ENCODE measurements around the gene NUP85.

NUP85 gene

GRCh38 chr17:75207760-75208159 is 2.3 kb downstream of the NUP85 start:
- Histone ChIP-seq H3K36me3 (ENCODE audit: insufficient read depth, low read length) (peaks cover 25% of the 10 kb centered on the region), H3K9me3 (replicated peaks; ENCODE audit: low read length) (no peaks in the 10 kb centered on the region), H3K4me2 (ENCODE audit: low read length) (no peak overlapping the region), H3K27me3 (ENCODE audit: control insufficient read depth, insufficient read depth, low read length) (no peaks in the 10 kb centered on the region), H3K4me1 (ENCODE audit: control insufficient read depth, insufficient read depth, low read length) (peaks cover 8% of the 10 kb centered on the region), H3K4me3 (ENCODE audit: low read length) (no peak overlapping the region), H3K9ac (ENCODE audit: low read depth, low read length) (no peak overlapping the region)

DNA sequence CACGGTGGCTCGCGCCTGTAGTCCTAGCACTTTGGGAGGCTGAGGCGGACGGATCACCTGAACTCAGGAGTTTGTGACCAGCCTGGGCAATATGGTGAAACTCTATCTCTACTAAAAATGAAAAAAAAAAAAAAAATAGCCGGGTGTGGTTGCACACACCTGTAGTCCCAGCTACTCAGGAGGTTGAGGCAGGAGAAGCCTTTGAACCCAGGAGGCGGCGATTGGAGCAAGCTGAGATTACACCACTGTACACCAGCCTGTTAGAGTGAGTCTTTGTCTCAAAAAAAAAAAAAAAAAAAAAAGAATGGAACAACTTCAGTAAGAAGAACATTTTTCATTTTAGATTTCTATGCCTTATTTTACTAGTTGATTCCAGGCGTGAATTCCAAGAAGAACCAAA is 2.7 kb downstream of the NUP85 start:
- no peak overlapping the region for H3K4me3 ChIP-seq (ENCODE audit: low read length)
- no peak overlapping the region for H3K9ac ChIP-seq (ENCODE audit: low read depth, low read length)
- peaks cover 8% of the 10 kb centered on the region for H3K4me1 ChIP-seq (ENCODE audit: control insufficient read depth, insufficient read depth, low read length)
- H3K4me2 ChIP-seq (ENCODE audit: low read length) = no peak overlapping the region
- peaks cover 29% of the 10 kb centered on the region for H3K36me3 ChIP-seq (ENCODE audit: insufficient read depth, low read length)
- H3K27me3 ChIP-seq (ENCODE audit: control insufficient read depth, insufficient read depth, low read length) = no peaks in the 10 kb centered on the region
- H3K9me3 ChIP-seq (replicated peaks; ENCODE audit: low read length) = no peaks in the 10 kb centered on the region

DNA sequence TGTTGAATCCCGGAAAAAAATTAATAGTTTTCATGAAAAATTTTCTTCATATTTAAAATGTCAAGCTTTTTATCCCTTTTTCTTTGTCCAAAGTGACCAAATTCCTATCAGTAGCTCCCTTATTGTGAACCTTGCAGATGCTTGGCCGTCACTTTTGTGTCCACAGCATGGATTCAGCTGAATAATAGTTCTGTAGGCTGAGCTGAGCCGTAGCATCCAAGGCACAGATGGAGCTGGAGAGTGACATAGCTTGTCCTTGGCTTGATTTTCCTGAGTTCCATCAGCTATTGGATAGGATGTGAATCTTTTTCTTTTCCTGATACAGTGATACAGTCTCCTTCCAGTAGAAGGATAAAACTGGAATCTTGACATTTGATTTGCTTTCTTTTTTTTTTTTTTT is 3.6 kb downstream of the NUP85 start:
- peaks cover 8% of the 10 kb centered on the region for H3K4me1 ChIP-seq (ENCODE audit: control insufficient read depth, insufficient read depth, low read length)
- H3K27me3 ChIP-seq (ENCODE audit: control insufficient read depth, insufficient read depth, low read length) = no peaks in the 10 kb centered on the region
- no peak overlapping the region for H3K4me3 ChIP-seq (ENCODE audit: low read length)
- peaks cover 35% of the 10 kb centered on the region for H3K36me3 ChIP-seq (ENCODE audit: insufficient read depth, low read length)
- no peak overlapping the region for H3K4me2 ChIP-seq (ENCODE audit: low read length)
- no peaks in the 10 kb centered on the region for H3K9me3 ChIP-seq (replicated peaks; ENCODE audit: low read length)
- no peak overlapping the region for H3K9ac ChIP-seq (ENCODE audit: low read depth, low read length)

GRCh38 chr17:75218131-75218530 is 12.7 kb downstream of the NUP85 start:
- Histone ChIP-seq H3K27me3 (ENCODE audit: control insufficient read depth, insufficient read depth, low read length) (no peaks in the 10 kb centered on the region), H3K36me3 (ENCODE audit: insufficient read depth, low read length) (peaks cover 55% of the 10 kb centered on the region), H3K4me2 (ENCODE audit: low read length) (no peak overlapping the region), H3K4me1 (ENCODE audit: control insufficient read depth, insufficient read depth, low read length) (no peaks in the 10 kb centered on the region), H3K4me3 (ENCODE audit: low read length) (no peak overlapping the region), H3K9ac (ENCODE audit: low read depth, low read length) (no peak overlapping the region), H3K9me3 (replicated peaks; ENCODE audit: low read length) (no peaks in the 10 kb centered on the region)

- Histone ChIP-seq H3K27me3 (ENCODE audit: control insufficient read depth, insufficient read depth, low read length) (no peaks in the 10 kb centered on the region), H3K4me3 (ENCODE audit: low read length) (no peak overlapping the region), H3K9me3 (replicated peaks; ENCODE audit: low read length) (no peaks in the 10 kb centered on the region), H3K9ac (ENCODE audit: low read depth, low read length) (no peak overlapping the region), H3K36me3 (ENCODE audit: insufficient read depth, low read length) (peaks cover 50% of the 10 kb centered on the region), H3K4me1 (ENCODE audit: control insufficient read depth, insufficient read depth, low read length) (no peaks in the 10 kb centered on the region), H3K4me2 (ENCODE audit: low read length) (no peak overlapping the region)
Measured at GRCh38 chr17:75219815-75220214, 14.3 kb downstream of the NUP85 start.

- Histone ChIP-seq H3K4me3 (ENCODE audit: low read length) (no peak overlapping the region), H3K27me3 (ENCODE audit: control insufficient read depth, insufficient read depth, low read length) (no peaks in the 10 kb centered on the region), H3K36me3 (ENCODE audit: insufficient read depth, low read length) (peaks cover 50% of the 10 kb centered on the region)
Measured at GRCh38 chr17:75225016-75225415, 19.5 kb downstream of the NUP85 start.

GRCh38 chr17:75227729-75228128 is 22.2 kb downstream of the NUP85 start:
- Histone ChIP-seq H3K27me3 (ENCODE audit: control insufficient read depth, insufficient read depth, low read length) (no peaks in the 10 kb centered on the region), H3K4me1 (ENCODE audit: control insufficient read depth, insufficient read depth, low read length) (no peaks in the 10 kb centered on the region), H3K4me3 (ENCODE audit: low read length) (no peak overlapping the region), H3K36me3 (ENCODE audit: insufficient read depth, low read length) (peaks cover 64% of the 10 kb centered on the region), H3K9me3 (replicated peaks; ENCODE audit: low read length) (no peaks in the 10 kb centered on the region), H3K4me2 (ENCODE audit: low read length) (no peak overlapping the region), H3K9ac (ENCODE audit: low read depth, low read length) (no peak overlapping the region)

More at GRCh38 chr17:75225016-75225415, 19.5 kb downstream of the NUP85 start:
- no peak overlapping the region for H3K9ac ChIP-seq (ENCODE audit: low read depth, low read length)
- H3K4me2 ChIP-seq (ENCODE audit: low read length) = no peak overlapping the region
- no peaks in the 10 kb centered on the region for H3K9me3 ChIP-seq (replicated peaks; ENCODE audit: low read length)
- no peaks in the 10 kb centered on the region for H3K4me1 ChIP-seq (ENCODE audit: control insufficient read depth, insufficient read depth, low read length)

- H3K9ac ChIP-seq (ENCODE audit: low read depth, low read length) = no peak overlapping the region
- H3K4me3 ChIP-seq (ENCODE audit: low read length) = no peak overlapping the region
- H3K9me3 ChIP-seq (replicated peaks; ENCODE audit: low read length) = no peaks in the 10 kb centered on the region
- H3K27me3 ChIP-seq (ENCODE audit: control insufficient read depth, insufficient read depth, low read length) = no peaks in the 10 kb centered on the region
- peaks cover 69% of the 10 kb centered on the region for H3K36me3 ChIP-seq (ENCODE audit: insufficient read depth, low read length)
- H3K4me1 ChIP-seq (ENCODE audit: control insufficient read depth, insufficient read depth, low read length) = no peaks in the 10 kb centered on the region
- H3K4me2 ChIP-seq (ENCODE audit: low read length) = no peak overlapping the region
Measured at GRCh38 chr17:75228305-75228704, 22.8 kb downstream of the NUP85 start.

DNA sequence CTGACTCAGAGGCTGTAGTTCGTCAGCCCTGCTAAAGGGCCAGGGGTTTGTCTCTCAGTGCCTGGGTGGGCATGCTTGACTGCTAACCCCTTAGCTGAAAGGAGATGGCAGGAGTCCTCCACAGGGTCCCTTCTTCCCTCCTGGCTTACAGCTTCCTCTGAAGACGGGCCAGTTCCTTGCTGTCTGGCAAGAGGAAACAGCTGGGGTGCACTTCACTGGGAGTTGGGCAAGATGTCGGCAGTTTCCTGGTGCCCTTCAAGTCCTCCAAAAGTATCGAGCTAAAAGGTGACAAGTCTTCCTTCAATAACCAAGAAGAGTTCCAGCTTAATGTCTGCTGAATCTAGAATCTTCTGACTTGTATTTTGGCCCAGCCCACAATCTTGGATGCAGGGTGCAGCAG is 23.4 kb downstream of the NUP85 start:
- H3K27me3 ChIP-seq (ENCODE audit: control insufficient read depth, insufficient read depth, low read length) = no peaks in the 10 kb centered on the region
- H3K9ac ChIP-seq (ENCODE audit: low read depth, low read length) = no peak overlapping the region
- H3K9me3 ChIP-seq (replicated peaks; ENCODE audit: low read length) = no peaks in the 10 kb centered on the region
- no peak overlapping the region for H3K4me3 ChIP-seq (ENCODE audit: low read length)
- peaks cover 69% of the 10 kb centered on the region for H3K36me3 ChIP-seq (ENCODE audit: insufficient read depth, low read length)
- no peaks in the 10 kb centered on the region for H3K4me1 ChIP-seq (ENCODE audit: control insufficient read depth, insufficient read depth, low read length)
- no peak overlapping the region for H3K4me2 ChIP-seq (ENCODE audit: low read length)

DNA sequence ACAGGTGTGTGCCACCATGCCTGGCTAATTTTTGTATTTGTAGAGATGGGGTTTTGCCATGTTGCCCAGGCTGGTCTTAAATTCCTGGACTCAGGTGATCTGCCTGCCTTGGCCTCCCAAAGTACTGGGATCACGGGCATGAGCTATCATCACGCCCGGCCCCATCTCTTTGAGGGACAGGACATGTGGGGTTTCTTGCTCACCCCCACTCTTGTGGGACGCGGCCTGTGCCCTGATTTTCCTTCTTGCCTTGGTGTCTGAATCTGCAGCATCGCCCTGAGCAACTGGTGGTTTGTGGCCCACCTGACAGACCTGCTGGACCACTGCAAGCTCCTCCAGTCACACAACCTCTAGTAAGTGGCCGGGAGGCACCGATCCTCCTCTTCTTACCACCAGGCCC is 25.6 kb downstream of the NUP85 start:
- Histone ChIP-seq H3K9me3 (replicated peaks; ENCODE audit: low read length) (no peaks in the 10 kb centered on the region), H3K9ac (ENCODE audit: low read depth, low read length) (no peak overlapping the region), H3K27me3 (ENCODE audit: control insufficient read depth, insufficient read depth, low read length) (no peaks in the 10 kb centered on the region), H3K36me3 (ENCODE audit: insufficient read depth, low read length) (peaks cover 70% of the 10 kb centered on the region), H3K4me1 (ENCODE audit: control insufficient read depth, insufficient read depth, low read length) (no peaks in the 10 kb centered on the region), H3K4me2 (ENCODE audit: low read length) (no peak overlapping the region), H3K4me3 (ENCODE audit: low read length) (no peak overlapping the region)

DNA sequence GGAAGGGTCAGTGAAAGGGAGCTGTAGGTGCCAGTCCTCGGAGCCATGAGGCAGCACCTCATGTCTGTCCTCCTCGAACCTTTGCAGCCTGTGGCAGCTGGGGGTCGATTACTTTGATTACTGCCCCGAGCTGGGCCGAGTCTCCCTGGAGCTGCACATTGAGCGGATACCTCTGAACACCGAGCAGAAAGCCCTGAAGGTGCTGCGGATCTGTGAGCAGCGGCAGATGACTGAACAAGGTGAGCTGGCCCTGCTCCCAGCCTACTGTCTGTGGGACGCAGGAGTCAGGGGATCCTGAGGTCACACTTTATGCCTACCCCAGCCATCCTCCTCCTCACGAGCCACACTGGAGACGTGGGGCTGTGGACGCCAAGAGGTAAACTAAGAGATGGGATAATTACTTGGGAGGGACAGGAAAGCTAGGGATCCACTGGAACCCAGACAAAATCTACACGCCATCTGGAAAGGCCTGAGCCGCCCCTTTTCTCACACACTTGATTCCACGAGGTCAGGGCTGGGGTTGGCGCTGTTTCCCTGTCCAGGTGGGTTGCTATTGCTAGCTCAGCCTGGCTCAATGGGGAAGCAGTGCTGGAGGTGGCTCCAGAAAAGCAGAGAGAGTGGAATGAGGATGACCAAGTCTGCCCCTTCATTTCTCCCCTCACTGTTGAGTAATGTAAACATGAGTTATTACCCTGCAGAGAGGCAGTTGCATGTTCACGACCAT is 26.4 kb downstream of the NUP85 start:
- Histone ChIP-seq H3K36me3 (ENCODE audit: insufficient read depth, low read length) (peaks cover 70% of the 10 kb centered on the region), H3K4me2 (ENCODE audit: low read length) (no peak overlapping the region), H3K4me1 (ENCODE audit: control insufficient read depth, insufficient read depth, low read length) (no peaks in the 10 kb centered on the region), H3K27me3 (ENCODE audit: control insufficient read depth, insufficient read depth, low read length) (no peaks in the 10 kb centered on the region), H3K9me3 (replicated peaks; ENCODE audit: low read length) (no peaks in the 10 kb centered on the region), H3K9ac (ENCODE audit: low read depth, low read length) (no peak overlapping the region), H3K4me3 (ENCODE audit: low read length) (no peak overlapping the region)

GRCh38 chr17:75232786-75233185 is 27.3 kb downstream of the NUP85 start:
- peaks cover 75% of the 10 kb centered on the region for H3K36me3 ChIP-seq (ENCODE audit: insufficient read depth, low read length)
- no peaks in the 10 kb centered on the region for H3K27me3 ChIP-seq (ENCODE audit: control insufficient read depth, insufficient read depth, low read length)
- H3K9me3 ChIP-seq (replicated peaks; ENCODE audit: low read length) = no peaks in the 10 kb centered on the region
- H3K4me3 ChIP-seq (ENCODE audit: low read length) = no peak overlapping the region
- no peak overlapping the region for H3K9ac ChIP-seq (ENCODE audit: low read depth, low read length)
- no peaks in the 10 kb centered on the region for H3K4me1 ChIP-seq (ENCODE audit: control insufficient read depth, insufficient read depth, low read length)
- no peak overlapping the region for H3K4me2 ChIP-seq (ENCODE audit: low read length)

All from skeletal muscle satellite cell (primary cell).